GM18907 (cell line): ENCODE measurements around the gene CACNG8.
"Not testable (repeated sequence)": the region's sequence is repeated elsewhere in the genome, so short reads cannot be mapped to it uniquely, and the experiment has no call there.

ENCODE experiments used
- ATAC-seq: cut with Tn5 transposase; IDR thresholded peaks from one replicate; pipeline ENCODE4 v1.9.1; 2021; ENCODE audit warnings: mild to moderate bottlenecking, moderate library complexity; ENCODE audit not compliant: unreplicated experiment

Gene CACNG8

GRCh38 chr19:53962887-53963431 lies at the start of gene CACNG8:
TSS of gene CACNG8 (plus strand) at chr19:53962937.
- ATAC-seq, result no peak

GRCh38 chr19:53915000-53915399 lies 47.7 kb upstream of the CACNG8 start:
- no peak for ATAC-seq

- ATAC-seq, result no peak
These were observed 46.7 kb upstream of the CACNG8 start for GRCh38 chr19:53916004-53916403.

- ATAC-seq, result no peak
These were observed 45.4 kb upstream of the CACNG8 start for GRCh38 chr19:53917356-53917755.

GRCh38 chr19:53927739-53928138 lies 35.0 kb upstream of the CACNG8 start:
- no peak for ATAC-seq

GRCh38 chr19:53936029-53936428 lies 26.7 kb upstream of the CACNG8 start:
- ATAC-seq, result no peak

GRCh38 chr19:53942001-53942786 lies 20.5 kb upstream of the CACNG8 start:
- ATAC-seq, result no peak

GRCh38 chr19:53944416-53944815 lies 18.3 kb upstream of the CACNG8 start:
- no peak for ATAC-seq

GRCh38 chr19:53944933-53945332 lies 17.8 kb upstream of the CACNG8 start:
- ATAC-seq, result no peak

GRCh38 chr19:53945441-53945840 lies 17.3 kb upstream of the CACNG8 start:
- no peak for ATAC-seq

- ATAC-seq, result no peak
These were observed 16.7 kb upstream of the CACNG8 start for GRCh38 chr19:53945998-53946397.

- no peak for ATAC-seq
These were observed 15.1 kb upstream of the CACNG8 start for GRCh38 chr19:53947624-53948023.

- not testable (repeated sequence) for ATAC-seq
These were observed 14.1 kb upstream of the CACNG8 start for GRCh38 chr19:53948611-53949010.

- ATAC-seq, result no peak
These were observed 11.3 kb upstream of the CACNG8 start for GRCh38 chr19:53951436-53951835.

GRCh38 chr19:53951947-53952346 lies 10.8 kb upstream of the CACNG8 start:
- no peak for ATAC-seq

- no peak for ATAC-seq
These were observed 9.4 kb upstream of the CACNG8 start for GRCh38 chr19:53953383-53953782.

- ATAC-seq, result no peak
These were observed 5.1 kb upstream of the CACNG8 start for GRCh38 chr19:53957448-53958167.

GRCh38 chr19:53958168-53958571 lies 4.6 kb upstream of the CACNG8 start:
- no peak for ATAC-seq

GRCh38 chr19:53958823-53959757 lies 3.6 kb upstream of the CACNG8 start:
- no peak for ATAC-seq

- no peak for ATAC-seq
These were observed 2.5 kb upstream of the CACNG8 start for GRCh38 chr19:53960187-53960586.

- no peak for ATAC-seq
These were observed 1.9 kb upstream of the CACNG8 start for GRCh38 chr19:53960886-53961285.
